Measurements from ENCODE around the gene ATG7. TPM values are rescaled to one million over a fixed set of nuclear protein-coding genes. Genes with fewer than 3 reads are reported as not detected.

ATG7 gene
- total and polyA plus RNA-seq, 10 of the 15 experiments (the other 5 are each of a cell fraction or from before 2014, with no cell fraction given), result 13.5 to 49.5 (median 26.4) TPM

- TF ChIP-seq NFIC (IDR thresholded peaks at IDR 0.05; ENCODE audit: low read depth, low read length), result no peak
- no peak for TF ChIP-seq CREB1 (IDR thresholded peaks at IDR 0.05; ENCODE audit: low read depth)
- no peak for TF ChIP-seq KDM1A (IDR thresholded peaks at IDR 0.05; ENCODE audit: borderline replicate concordance)
- TF ChIP-seq BACH1 (IDR thresholded peaks at IDR 0.05; ENCODE audit: borderline replicate concordance), result no peak
- no peak for TF ChIP-seq ZNF217 (IDR thresholded peaks at IDR 0.05)
- TF ChIP-seq RFX5 (IDR thresholded peaks at IDR 0.05; ENCODE audit: low read depth, low read length), result no peak
Measured at GRCh38 chr3:11578169-11578568, 306.0 kb downstream of the ATG7 start (continued).

DNA sequence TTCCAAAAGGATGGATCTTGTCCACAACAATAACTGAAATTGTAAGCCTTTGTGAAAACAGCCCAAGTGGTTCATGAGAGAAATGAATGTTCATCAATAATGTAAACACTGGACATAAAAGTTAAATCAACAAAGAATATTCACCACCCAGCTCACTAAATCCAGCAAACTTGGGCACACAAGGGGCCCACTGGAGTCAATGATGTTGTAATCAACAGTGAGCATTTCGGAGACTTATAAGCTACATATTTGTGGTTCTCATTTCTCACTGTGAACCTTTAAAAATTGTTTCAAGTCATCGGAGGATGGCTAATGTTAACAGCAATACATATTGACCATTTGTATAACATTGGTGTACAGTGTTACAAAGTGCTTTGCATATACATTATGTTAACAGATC is 308.4 kb downstream of the ATG7 start:
- Histone ChIP-seq H3K27me3 (replicated peaks in 1 of 2; ENCODE audit: control insufficient read depth in 2 of 2, insufficient read depth in 2 of 2, low read length in 1 of 2) (no peaks in the 10 kb centered on the region), H3K27ac (ENCODE audit: control insufficient read depth, insufficient read depth) (no peak overlapping the region), H3K4me1 (ENCODE audit: control insufficient read depth, insufficient read depth, low read length) (peaks cover 20% of the 10 kb centered on the region), H3K4me3 (no peak overlapping the region), H3K36me3 (ENCODE audit: control insufficient read depth in 2 of 2, insufficient read depth in 2 of 2, low read length in 1 of 2) (peaks cover 3 to 5% of the 10 kb centered on the region in 2 experiments; a peak in 3 of 4 replicates), H3K9ac (ENCODE audit: control insufficient read depth, insufficient read depth, low read length) (no peak overlapping the region), H2AFZ (ENCODE audit: control insufficient read depth, low read depth, low read length) (no peak overlapping the region), H3K9me3 (replicated peaks; ENCODE audit: control insufficient read depth, insufficient read depth, low read length) (no peaks in the 10 kb centered on the region), H4K20me1 (ENCODE audit: control insufficient read depth, insufficient read depth) (peaks cover 3% of the 10 kb centered on the region; the same call in 1 of the 2 replicates), H3K79me2 (ENCODE audit: control insufficient read depth, insufficient read depth, low read length) (peaks cover 53% of the 10 kb centered on the region), H3K4me2 (ENCODE audit: control insufficient read depth, insufficient read depth) (no peak overlapping the region)
- ChIA-PET SMC1A (ENCODE audit: uncharacterized antibody, unreplicated experiment) (interaction anchor here (1.3 to 1.6 kb wide), 3 partner anchors 44 to 71 kb away, joined by 3 to 4 read pairs (median 3); no protein-coding TSS in a partner anchor), CTCF (interaction anchor here (0.9 to 1.3 kb wide), 2 partner anchors 67 to 68 kb away, joined by 3 read pairs; no protein-coding TSS in a partner anchor), POLR2A (interaction anchor here (1.0 to 1.3 kb wide), 3 partner anchors 10 to 45 kb away, joined by 3 read pairs; no protein-coding TSS in a partner anchor), RAD21 (ENCODE audit: unreplicated experiment) (interaction anchor here (1.1 kb wide), 1 partner anchor 198 kb away, joined by 3 read pairs; no protein-coding TSS in a partner anchor)
- no TSS peak for BruUV-seq (replicated peaks)
- DNase-seq (ENCODE audit: low read depth, low spot score) (no peak), FAIRE-seq (no peak), ATAC-seq (no peak)
- WGBS (ENCODE audit: insufficient coverage, insufficient replicate concordance, low lambda C conversion rate, missing lambda C conversion rate), result 95% methylated on average over 2 of the region's 2 CpGs
- intact Hi-C loops (cut with micrococcal nuclease; ENCODE audit: unreplicated experiment) (loop anchor here (5.0 kb wide), 1 partner anchor 62 kb away; the partner anchor contains the start of gene VGLL4), in situ Hi-C loops (cut with MboI) (no loop called here)
- TF ChIP-seq ZNF24 (IDR thresholded peaks at IDR 0.05), result no peak
- no peak for TF ChIP-seq SP1 (IDR thresholded peaks at IDR 0.05; ENCODE audit: low read depth, low read length)
- TF ChIP-seq ASH2L (IDR thresholded peaks at IDR 0.05; ENCODE audit: borderline replicate concordance, low read depth), result no peak
- no peak for TF ChIP-seq NFIC (IDR thresholded peaks at IDR 0.05; ENCODE audit: low read depth, low read length)
- TF ChIP-seq MYC (IDR thresholded peaks at IDR 0.05; ENCODE audit: insufficient read depth, insufficient read length, insufficient replicate concordance, low read length, severe bottlenecking), result no peak
- TF ChIP-seq ZZZ3 (IDR thresholded peaks at IDR 0.05; ENCODE audit: control insufficient read depth, insufficient read length, low read depth), result no peak
- no peak for TF ChIP-seq ESRRA (IDR thresholded peaks at IDR 0.05; ENCODE audit: low read length)
- no peak for TF ChIP-seq CBX3 (IDR thresholded peaks at IDR 0.05; ENCODE audit: borderline replicate concordance, low read depth)
- no peak for TF ChIP-seq SMAD5 (IDR thresholded peaks at IDR 0.05; ENCODE audit: low read depth)
- TF ChIP-seq, protein P1, sequence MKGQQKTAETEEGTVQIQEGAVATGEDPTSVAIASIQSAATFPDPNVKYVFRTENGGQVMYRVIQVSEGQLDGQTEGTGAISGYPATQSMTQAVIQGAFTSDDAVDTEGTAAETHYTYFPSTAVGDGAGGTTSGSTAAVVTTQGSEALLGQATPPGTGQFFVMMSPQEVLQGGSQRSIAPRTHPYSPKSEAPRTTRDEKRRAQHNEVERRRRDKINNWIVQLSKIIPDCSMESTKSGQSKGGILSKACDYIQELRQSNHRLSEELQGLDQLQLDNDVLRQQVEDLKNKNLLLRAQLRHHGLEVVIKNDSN (IDR thresholded peaks at IDR 0.05; ENCODE audit: borderline replicate concordance, extremely low read length, insufficient read depth, low read depth, low read length), result no peak
- TF ChIP-seq GATAD2B (conservative IDR thresholded peaks at IDR 0.05; ENCODE audit: low read depth), result no peak
- TF ChIP-seq BACH1 (IDR thresholded peaks at IDR 0.05; ENCODE audit: borderline replicate concordance), result no peak
- no peak for TF ChIP-seq BCL3 (IDR thresholded peaks at IDR 0.05; ENCODE audit: borderline replicate concordance, insufficient read depth, low read depth, low read length, poor library complexity, severe bottlenecking)
- TF ChIP-seq IRF3 (IDR thresholded peaks at IDR 0.05), result no peak
- TF ChIP-seq HDAC6 (IDR thresholded peaks at IDR 0.05; ENCODE audit: unreplicated experiment), result no peak
